ENCODE data around the gene ENO2. TPM values are rescaled to one million over a fixed set of nuclear protein-coding genes. Genes with fewer than 3 reads are reported as not detected.

ENO2 gene
- total and polyA plus RNA-seq, 2 experiments from 2014 or later: 43.5 to 53.5 TPM

DNA sequence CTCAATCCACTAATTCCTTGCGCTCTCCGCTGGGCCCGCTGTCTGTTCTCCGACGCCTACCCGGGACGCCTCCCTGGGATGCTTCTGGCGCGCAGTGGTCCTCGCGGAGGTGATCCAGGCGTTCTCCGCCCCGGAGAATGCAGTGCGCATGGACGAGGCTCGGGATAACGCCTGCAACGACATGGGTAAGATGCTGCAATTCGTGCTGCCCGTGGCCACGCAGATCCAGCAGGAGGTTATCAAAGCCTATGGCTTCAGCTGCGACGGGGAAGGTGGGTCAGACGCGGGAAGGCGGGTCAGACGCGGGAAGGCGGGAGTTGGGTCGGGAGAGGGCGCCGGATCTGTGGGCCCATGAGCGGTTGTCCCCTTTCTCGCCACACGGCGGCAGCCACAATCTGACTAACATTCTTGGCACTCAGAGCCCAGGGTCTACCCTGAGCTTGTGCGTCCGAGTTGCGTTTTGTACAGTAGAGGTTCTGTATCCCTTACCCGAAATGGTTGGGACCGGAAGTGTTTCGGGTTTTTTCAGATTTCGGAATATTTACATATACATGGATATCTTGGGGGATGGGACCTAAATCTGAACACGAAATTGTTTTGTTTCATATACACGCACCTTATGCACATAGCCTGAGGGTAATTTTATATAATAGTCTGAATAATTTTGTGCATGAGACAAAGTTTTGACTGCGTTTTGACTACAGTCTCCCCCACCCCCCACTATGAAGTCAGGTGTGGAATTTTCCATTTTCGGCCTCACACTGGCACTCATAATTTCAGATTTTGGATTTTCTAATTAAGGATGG lies 30.2 kb downstream of the ENO2 start:
- H3K27me3 Mint-ChIP-seq (ENCODE audit: insufficient read depth, low read depth, poor library complexity): peaks cover 54% of the 10 kb centered on the region
- Histone ChIP-seq H3K4me2 (peak overlapping the region; percentile 79), H3K27ac (ENCODE audit: low read depth) (peak overlapping the region; percentile 87), H3K9me2 (ENCODE audit: insufficient read depth) (no peaks in the 10 kb centered on the region), H3K4me1 (ENCODE audit: insufficient read depth) (peaks cover 20% of the 10 kb centered on the region), H3K79me2 (replicated peaks; ENCODE audit: insufficient read depth) (0 out of 2 replicates have a peak, but pooled peaks cover 6% of the 10 kb centered on the region), H3K27me3 (ENCODE audit: insufficient read depth) (no peaks in the 10 kb centered on the region), H3F3A (replicated peaks; ENCODE audit: low read depth) (peaks cover 31% of the 10 kb centered on the region), H2AFZ (no peak overlapping the region), H3K36me3 (ENCODE audit: insufficient read depth) (no peaks in the 10 kb centered on the region), H4K20me1 (replicated peaks; ENCODE audit: insufficient read depth) (no peaks in the 10 kb centered on the region; the same call in 1 of the 2 replicates), H3K4me3 (peak overlapping the region; percentile 70)
- peak overlapping the region; percentile 96 for H3K4me3 Mint-ChIP-seq
- H3K36me3 Mint-ChIP-seq (ENCODE audit: low read depth): peaks cover 21% of the 10 kb centered on the region
- ATAC-seq (peak; percentile 45), DNase-seq (ENCODE audit: low spot score) (peak; percentile 97)
- peaks cover 2% of the 10 kb centered on the region; the same call in 2 of the 3 replicates for H3K9me3 Mint-ChIP-seq
- TF ChIP-seq NANOG (IDR thresholded peaks at IDR 0.05; ENCODE audit: borderline replicate concordance) (no peak), EZH2 (IDR thresholded peaks at IDR 0.05; ENCODE audit: low read depth, unreplicated experiment) (no peak), CTCF (conservative IDR thresholded peaks at IDR 0.05; ENCODE audit: low read depth in 2 of 2) (peak; percentile 62 to 93), REST (IDR thresholded peaks at IDR 0.05; ENCODE audit: unreplicated experiment) (no peak), ZNF462 (CRISPR knock-in tag; IDR thresholded peaks at IDR 0.05) (no peak), ETS1 (IDR thresholded peaks at IDR 0.05) (no peak), EZH2phosphoT487 (IDR thresholded peaks at IDR 0.05; ENCODE audit: unreplicated experiment) (no peak), STAT1 (IDR thresholded peaks at IDR 0.05; ENCODE audit: unreplicated experiment) (no peak), POLR2AphosphoS5 (IDR thresholded peaks at IDR 0.05; ENCODE audit: low read depth) (peak; percentile 49; the same call in 1 of the 2 replicates), ZNF114 (CRISPR knock-in tag; IDR thresholded peaks at IDR 0.05) (no peak), ZNF331 (CRISPR knock-in tag; IDR thresholded peaks at IDR 0.05; ENCODE audit: low read depth) (no peak), CREB1 (CRISPR knock-in tag; IDR thresholded peaks at IDR 0.05; ENCODE audit: low read depth) (peak; percentile 65), JUNB (IDR thresholded peaks at IDR 0.05; ENCODE audit: unreplicated experiment) (no peak)
- H3K4me1 Mint-ChIP-seq: peaks cover 46% of the 10 kb centered on the region
- peak overlapping the region; percentile 100 for H3K27ac Mint-ChIP-seq

Measured in GM23338 (cell line).